NCI-H128 (cell line): ENCODE measurements around the gene EEF1AKMT3.
A peak's percentile ranks its signal among the peaks of the same experiment; 100 is the strongest.

Experiments used
- DNase-seq: peaks from one replicate; lab custom pipeline; 2025; ENCODE audit not compliant: unreplicated experiment; lab: John Stamatoyannopoulos, UW

EEF1AKMT3 gene

DNA sequence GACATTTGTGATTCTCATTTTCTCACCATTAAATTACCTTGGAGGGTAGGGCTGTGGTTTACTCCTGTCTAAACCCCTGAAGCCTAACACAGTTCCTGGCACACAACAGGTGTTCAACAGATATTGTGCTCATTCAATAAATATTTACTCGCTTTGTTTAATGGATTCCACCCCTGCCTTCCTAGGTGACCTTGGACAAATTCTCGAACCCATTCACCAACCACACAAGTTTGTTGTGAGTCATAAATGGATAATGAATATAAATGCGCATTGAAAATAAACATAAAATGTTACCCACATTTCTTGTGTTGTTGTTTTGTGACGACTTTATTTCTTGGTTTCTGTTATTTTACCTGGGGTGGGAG, 9.8 kb downstream of the EEF1AKMT3 start:
- no peak for DNase-seq

DNA sequence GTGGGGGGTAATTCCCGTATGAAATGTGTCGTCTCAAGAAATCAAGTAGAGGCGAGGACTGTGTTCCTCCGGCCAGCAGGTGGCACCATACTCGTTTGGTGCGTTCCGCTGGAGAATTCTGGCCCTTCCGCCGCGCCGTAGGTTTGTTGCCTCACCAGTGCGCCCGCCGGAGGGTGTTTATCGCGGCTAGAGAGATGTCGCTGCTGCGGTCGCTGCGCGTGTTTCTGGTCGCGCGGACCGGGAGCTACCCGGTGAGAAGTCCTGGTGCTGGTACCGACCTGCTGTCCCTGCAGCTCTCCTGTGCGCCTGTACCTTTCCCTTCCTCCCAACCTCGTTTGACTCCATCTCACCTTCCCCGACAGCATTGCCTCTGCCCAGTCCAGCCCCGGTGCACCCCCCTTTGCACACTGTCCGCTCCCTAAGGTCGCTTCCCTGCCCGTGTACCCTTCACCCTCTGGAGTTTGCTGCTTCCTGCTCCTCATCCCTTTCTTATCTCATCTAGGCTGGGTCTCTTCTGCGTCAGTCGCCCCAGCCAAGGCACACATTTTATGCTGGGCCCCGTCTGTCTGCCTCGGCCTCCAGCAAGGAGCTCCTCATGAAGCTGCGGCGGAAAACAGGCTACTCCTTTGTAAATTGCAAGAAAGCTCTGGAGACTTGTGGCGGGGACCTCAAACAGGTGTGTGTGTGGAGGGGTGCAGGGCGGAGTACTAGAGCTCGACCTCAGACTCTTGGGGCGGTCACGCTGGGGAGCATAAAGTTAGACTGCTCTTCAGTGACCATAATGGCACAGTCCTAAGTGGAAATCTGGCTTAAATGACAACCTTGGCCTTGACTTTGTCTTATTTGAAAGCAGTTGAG, 10.4 kb downstream of the EEF1AKMT3 start, which contains the start of gene TSFM:
Gene TSFM (plus strand): TSS at position 180 of the 858 bp plus-strand sequence. CDS start 15 bp downstream, at position 195.
- DNase-seq, result peak; percentile 90

DNA sequence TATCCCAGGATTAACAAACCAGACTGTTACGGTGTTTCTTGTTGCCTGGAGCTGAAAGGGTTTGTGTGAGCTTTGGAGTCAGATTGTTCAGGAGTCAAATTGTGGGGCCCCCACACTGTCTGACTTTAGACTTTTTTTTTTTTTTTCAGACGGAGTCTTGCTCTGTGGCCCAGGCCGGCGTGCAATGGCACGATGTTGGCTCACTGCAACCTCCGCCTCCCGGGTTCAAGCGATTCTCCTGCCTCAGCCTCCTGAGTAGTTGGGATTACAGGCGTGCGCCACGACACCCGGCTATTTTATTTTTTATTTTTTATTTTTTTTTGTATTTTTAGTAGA, 11.0 kb downstream of the EEF1AKMT3 start:
- no peak for DNase-seq

DNA sequence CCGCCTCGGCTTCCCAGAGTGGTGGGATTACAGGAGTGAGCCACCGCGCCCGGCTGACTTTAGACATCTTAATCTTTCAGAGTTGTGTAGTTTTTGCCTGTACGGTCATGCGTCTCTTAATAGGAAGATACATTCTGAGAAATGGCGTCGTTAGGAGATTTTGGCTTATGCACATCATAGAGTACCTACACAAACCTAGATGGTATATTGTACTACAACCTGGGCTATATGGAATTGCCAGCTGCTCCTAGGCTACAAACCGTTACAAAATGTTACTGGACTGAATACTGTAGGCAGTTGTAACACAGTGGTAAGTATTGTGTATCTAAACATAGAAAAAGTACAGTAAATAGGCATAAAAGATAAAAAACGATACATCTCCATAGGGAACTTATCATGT, 11.4 kb downstream of the EEF1AKMT3 start:
- DNase-seq, result no peak

DNA sequence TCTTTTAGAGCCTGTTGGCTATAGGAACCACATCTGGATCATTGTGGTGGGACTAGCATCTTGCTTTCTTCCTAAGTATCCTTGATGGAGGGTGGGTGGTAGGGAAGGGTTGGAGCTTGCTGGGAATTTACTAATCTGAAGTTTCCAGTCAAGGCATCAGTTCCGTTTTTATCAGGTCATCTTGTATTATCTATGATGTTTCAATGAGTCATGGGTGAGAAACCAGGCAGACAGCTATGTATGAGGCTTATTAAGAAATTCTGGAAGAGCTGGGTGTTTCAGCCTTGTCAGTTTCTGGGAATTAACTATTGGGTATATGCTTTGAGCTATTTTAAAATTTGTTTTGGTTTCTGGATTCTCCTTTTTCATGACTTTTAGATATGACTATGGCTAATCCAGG, 21.5 kb downstream of the EEF1AKMT3 start:
- DNase-seq, result no peak

DNA sequence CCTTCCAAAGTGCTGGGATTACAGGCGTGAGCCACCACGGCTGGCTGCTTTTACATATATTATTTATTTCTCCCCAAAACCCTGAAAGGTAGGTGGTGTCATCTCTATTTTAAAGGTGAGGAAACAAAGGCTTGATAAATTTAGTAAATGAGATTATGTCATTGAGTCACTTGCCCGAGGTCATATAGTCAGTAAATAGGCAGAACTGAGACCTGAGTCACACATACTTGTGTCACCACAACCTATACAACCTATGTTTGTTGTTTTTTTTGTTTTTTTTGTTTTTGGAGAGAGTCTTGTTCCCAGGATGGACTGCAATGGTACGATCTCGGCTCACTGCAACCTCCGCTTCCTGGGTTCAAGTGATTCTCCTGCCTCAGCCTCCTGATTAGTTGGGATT, 22.9 kb downstream of the EEF1AKMT3 start:
- DNase-seq, result no peak

DNA sequence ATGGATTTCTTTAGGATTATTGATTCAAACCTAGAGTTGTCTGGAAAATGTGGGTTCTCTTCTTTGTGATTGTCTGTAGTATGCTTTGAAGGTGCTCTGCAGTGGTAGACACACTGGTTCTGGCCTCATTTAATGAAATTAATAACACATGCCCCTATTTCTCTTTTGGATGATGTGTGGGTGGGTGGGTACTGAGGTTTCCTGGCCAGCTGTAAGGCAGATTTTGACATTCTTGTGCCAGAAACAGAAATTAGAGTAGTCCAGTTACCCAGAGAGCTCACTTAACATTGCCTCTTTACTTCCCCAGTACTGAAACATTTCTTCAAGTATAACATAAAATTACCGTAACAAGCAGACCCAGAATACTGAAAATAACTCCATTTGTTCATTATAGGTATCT, 24.6 kb downstream of the EEF1AKMT3 start:
- no peak for DNase-seq

DNA sequence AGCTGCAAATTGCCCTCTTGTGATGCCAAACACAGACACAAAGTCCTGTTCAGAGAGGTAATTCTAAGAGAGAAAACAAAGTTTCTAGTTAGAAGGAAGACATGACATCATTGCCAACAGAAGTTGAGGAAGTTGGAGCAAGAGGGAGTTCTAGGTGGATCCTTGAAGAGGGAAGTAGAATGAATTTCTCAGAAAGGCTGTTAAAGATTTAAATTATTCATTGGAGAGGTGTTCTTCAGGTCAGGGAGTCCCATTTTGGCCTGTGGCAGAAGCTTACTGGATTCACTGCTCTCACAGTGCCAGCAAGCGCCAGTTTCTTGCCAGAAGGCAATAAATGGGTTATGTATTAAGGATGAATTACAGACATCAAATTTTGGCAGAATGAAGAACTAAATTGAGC, 25.5 kb downstream of the EEF1AKMT3 start:
- DNase-seq, result no peak

DNA sequence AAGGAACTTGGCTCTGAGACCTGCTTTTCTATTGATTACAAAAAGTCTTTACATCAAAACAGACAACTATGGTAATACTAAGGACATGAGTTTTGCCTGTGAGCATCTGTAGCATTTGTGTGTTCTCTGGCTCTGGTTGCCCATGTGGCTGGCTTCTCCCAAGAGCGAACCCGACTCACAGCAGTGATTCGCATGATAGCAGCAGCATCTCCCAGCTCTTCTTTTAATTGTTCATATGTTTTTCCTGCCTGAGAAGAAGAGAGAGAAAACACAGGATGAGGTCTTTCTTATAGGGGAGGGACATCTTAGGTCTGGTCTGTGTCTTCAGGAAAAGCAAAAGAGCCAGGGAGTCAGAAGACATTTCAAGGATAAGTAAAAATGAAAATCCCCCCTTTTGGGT, 28.6 kb downstream of the EEF1AKMT3 start:
- no peak for DNase-seq

DNA sequence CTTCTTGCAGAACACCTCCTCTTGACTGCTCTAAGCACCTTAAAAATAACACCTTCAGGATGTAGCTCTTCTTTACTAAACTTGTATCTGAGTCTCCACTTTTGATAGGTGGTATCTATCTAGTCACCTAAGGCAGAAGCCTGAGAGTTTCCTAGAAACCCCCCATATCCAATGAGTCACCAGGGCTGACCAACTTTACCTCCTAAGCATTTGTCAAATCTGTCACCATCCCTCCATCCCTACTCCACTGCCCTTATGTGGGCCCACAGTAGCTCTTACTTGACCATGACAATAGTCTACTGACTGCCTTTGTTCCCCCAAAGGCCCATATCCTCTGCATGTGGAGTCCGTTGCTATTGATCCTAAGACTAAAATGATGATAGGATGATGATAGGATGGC, 30.2 kb downstream of the EEF1AKMT3 start:
- DNase-seq, result no peak

DNA sequence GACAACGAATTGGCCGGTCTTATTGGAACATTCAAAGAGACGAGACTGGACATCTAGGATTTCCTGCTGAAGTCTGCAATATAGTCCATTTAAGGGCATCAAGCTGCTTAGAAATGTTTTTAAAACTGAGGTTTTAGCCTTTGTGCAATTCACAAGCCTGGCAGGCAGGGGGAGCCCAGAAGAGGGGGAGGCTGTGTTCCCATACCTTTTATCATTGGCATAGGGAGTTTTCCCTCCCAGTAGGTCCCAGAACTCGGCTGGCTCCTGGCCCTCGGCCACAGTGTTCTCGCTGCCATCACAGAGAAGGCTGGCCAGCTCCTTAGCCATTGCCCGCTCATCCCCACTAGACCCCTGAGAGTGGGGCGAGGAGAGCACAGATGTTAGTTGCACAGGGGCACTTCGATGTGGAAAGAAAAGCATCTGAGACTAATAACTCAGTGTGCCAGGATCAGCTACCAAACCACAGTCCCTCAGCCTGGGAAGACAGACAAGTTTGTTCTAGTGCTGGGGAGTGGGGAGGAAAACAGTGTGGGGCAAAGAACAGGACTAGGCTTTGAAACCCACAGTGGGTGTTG, 31.0 kb downstream of the EEF1AKMT3 start:
- DNase-seq, result no peak

DNA sequence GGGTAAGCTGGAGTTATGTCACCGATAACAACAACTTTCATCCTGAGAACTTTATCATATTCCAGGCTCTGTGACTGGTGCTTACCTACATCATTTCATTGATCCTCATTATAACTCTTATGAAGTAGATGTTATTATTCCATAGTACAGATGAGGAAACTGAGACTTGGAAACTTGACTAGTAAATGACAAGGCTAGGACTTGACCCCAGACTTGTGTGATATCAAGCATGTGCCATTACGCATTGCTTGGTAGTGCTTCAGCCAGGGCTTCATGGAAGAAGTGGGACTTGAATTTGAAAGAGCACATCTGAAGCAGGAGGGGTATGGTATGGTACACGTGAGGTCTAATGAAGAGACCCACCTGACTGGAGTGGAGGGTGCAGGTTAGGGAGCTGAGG, 34.3 kb downstream of the EEF1AKMT3 start:
- DNase-seq, result no peak

DNA sequence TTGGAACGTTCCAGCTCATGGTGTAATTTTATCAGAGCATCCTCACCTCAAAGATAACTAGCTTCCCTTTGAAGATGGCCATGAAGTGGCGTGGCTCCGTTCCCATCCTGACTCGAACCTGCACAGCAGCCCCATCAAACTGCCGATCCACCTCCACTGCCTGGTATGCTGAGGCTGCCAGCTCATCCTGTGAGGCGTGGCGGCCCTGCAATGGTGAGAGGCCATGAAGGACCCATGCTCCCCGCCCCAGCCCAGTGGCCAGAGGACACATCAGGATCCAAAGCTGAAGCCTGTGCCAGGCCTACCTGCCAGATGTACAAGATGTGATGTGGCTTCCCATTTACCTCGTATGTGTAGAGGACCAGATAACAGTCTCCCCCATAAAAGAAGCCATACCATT, 34.9 kb downstream of the EEF1AKMT3 start:
- no peak for DNase-seq

DNA sequence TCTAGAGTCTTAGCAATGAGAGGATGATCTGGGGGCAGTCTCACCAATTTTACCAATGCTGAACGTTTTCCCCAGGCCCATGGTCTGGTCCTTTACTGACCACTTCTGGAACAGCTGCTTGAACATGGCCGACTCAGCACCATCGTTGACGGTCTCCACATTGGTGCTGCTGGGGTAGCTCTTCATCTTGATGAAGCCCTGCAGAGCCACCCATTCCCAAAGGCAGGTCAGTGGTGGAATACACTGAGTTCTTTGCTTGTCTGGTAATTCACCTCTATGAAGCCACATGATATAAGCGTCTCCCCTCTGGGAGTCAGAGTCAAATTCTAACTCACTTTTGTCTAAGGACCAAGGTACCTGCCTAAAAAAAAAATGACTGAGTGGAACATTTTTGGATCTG, 35.9 kb downstream of the EEF1AKMT3 start:
- no peak for DNase-seq

DNA sequence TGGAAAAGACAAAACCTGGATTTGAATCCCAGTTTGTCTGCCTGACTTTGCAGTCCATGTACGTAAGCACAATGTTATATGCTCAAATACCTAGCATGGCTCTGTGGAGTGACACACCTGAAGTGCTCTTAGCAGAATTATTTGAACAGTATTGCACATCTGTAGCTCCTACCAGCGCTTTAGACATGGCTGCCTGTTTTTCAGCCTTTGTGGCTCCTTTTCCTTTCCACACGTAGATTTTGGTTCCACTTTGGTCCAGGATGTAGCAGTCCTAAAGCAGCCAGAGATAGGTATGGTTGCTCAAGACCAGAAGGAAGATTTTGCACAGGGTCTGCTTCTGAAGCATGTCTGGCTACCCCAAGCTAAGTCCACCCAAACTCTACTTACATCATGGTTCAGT, 37.0 kb downstream of the EEF1AKMT3 start:
- DNase-seq, result no peak

DNA sequence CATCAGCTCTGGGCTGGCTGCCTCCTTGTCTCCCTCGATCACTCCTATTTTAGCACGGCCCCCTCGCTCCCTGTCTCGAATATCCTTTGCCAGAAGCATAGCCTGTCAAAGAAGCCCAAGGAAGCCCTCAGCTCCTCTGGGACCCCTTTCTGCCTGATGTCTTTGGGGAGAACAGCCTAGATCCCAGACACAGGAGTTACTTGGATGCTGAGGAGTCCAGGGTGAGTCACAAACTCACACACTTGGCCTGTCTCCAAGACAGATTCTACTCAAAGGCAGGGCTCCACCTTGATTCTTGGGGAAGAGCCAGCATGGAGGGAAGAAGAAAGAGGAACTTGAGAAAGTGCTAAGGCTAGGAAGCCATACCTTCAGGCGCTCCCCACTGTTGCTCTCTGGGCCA, 38.0 kb downstream of the EEF1AKMT3 start:
- no peak for DNase-seq

DNA sequence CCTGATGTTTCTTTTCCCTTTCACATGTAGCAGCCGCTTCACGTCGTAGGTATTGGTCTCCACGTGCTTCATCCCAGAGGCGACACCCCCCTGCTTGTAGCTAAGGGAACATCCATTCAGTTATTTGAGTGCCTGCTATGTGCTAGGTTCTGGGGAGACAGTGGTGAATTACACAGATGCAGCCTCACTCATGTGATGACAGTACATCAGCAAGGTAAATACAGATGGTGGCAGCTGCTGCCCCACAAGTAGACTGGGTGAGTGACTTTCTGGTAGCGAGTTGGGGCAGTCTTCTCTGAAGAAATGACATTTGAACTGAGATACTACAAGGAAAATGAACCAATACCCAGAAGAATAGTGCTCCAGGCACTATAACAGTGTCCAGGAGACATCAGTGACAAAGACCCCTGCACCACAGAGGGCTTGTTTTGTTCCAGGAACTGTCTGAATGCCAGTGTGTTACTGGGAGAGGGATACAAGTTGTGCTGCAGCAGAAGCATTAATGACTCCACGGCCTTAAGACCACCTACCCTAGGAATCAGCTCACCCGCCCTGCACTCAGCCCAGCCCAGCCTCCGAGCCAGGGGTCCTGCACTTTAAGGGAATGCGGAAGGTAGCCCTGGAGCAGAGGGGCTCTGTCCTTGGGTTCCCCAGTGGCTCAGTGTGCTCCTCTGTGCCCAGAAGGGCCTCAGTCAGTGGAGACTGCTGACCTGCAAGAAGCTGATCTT, 38.8 kb downstream of the EEF1AKMT3 start:
- DNase-seq, result no peak

DNA sequence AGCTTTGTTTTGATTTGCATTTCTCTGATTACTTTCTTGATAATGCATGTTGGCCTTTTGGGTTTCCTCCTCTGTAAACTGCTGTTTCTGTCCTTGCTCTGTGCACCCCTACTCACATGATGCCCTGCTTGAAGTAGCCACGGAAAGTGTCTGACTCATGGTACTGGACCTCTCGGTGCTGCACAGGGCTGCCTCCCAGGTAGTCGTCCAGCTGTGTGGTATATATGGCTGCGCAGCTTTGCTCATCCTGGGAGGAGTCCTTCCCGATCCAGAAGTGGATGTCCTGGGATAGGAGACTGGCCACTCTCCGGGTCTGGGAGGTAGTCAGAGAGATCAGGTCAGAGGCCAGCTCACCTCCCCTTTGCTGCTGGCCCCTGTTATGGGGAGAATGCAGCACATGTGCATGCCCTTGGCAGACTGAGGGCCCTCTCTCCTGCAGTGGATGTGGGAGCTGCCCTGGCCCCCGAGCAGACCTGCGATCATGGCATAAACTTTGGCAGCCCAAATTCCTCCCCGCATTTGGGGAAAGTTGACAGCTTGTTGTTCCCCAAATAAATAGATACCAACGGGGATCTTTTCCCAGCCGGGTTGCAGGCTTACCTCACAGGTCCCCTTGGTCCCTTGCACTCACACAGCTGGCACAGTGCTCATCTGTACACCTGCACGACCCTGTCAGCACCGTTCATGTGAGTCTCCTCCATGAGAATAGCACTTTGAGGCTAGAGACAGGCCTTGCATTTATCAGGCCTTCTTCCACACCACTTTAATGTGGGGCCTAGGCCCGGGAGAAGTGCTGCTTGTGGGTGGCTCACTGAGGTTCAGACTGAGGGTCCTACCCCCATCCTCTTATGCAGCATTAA, 40.9 kb downstream of the EEF1AKMT3 start:
- DNase-seq, result no peak

DNA sequence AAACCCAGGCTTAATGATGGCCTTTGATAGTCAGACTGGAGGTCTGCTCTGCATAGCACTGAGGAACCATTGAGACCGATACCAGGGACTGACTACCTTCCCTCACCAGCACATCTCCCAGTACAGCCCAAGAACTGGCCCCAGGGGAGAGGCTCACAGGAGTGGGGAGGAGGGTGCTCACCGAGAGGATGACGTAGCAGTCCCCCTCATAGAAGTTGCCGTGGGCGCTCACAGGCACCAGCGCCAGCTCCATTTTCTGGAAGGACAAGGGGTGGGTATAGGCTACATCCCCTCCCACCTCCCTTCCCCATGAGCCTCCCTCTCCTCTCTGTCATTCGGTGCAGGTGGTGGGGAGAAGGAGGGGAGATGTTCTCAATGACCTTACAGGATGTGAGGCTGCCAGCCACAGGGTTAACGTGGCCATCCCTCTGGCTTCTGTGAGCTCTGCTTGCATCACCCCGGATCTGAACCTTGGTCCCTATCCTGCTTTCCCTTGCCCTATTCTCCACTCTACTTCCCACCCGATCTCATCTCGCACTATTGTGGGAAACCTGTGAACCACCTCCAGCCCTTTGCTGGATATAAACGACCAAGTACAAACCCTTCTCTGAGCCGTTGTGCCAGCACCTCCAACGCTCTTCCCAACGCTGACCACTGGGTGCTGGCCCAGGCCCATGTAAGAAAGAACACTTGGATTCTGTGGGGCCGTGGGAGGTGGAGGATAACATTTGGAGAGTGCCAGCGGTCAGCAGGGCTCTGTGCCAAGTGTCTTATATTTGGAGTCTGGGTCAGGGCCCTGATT, 41.8 kb downstream of the EEF1AKMT3 start:
- DNase-seq, result no peak

DNA sequence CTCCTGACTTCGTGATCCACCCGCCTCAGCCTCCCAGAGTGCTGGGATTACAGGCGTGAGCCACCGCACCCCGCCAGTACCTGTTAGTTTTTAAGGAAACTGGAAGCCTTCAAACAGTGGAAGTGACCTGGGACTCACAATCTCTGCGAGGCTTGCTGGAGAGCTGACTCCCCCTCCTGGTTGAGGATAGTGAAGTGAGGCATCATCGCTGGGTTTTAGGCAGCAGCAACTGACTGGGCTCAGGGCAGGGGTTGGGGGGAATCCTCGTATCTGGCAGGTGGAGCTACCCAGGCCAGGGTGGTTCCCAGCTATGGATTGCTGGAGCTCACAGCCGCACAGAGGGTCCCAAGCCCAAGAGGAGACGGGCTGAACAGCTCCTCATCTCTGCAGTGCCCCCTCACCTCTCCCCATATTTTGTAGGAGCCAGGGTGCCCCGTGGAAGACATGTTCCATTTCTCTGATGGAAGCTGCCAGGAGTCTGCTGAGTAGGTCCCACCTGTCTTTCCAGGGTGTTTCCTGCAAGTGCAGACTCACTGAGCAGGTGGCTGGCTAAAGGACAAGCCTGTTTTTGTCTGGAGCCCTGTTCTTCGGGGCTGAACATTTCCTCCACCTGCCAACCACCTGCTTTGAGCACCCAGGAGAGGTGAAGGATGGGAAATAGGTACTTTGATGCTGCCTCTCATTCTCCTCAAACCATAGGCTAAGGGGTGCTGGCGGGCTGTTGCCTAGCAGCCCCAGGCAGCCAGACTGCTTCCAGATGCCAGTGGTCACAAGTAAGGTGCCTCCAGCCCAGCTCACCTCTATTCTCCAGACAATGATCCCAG, 43.0 kb downstream of the EEF1AKMT3 start:
- DNase-seq, result no peak
